NCI-H2107 (cell line): Measurements from ENCODE around the gene MPG.

Experiments
- DNase-seq: peaks from one replicate; lab custom pipeline; 2025; lab: John Stamatoyannopoulos, UW

The MPG gene

DNA sequence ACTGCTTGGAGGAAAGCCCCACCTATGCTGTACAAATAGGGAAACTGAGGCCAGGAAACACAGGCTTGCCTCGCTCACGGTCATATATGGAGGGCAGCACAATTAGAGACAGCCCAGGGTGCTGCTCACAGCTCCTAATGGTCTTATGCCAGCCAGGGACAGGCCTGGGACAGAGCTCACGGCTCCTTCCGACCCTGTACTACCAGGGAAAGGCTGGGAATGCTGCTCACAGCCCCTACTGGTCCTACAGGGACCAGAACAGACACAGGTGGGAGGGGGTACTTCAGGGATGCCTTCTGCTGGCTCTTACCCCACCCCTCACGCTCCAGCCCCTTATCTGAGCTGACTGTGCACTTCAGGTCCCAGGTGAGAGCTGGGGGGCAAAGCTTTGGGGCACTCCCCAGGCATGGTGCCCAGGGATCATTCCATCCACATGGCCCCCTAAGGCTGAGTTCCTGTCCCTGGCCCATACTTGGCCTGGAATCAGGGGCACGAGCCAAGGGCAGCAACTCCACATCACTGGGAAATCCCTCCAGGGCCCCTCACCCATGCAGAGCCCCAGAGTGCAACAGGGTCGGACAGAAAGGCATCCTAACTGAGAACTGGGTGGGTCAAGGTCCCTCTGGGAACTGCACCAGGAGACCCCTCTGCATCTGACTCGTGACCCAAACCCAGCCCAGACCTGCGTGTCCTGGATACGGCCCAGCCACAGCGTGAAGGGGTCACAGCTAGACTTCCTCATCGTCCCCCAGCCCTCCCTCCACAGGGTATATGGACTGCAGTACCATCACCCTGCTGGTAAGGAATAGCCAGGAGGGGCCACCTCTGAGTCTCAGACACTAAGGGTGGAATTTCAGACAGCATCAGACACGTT, 11.5 kb upstream of the MPG start:
- no peak for DNase-seq

DNA sequence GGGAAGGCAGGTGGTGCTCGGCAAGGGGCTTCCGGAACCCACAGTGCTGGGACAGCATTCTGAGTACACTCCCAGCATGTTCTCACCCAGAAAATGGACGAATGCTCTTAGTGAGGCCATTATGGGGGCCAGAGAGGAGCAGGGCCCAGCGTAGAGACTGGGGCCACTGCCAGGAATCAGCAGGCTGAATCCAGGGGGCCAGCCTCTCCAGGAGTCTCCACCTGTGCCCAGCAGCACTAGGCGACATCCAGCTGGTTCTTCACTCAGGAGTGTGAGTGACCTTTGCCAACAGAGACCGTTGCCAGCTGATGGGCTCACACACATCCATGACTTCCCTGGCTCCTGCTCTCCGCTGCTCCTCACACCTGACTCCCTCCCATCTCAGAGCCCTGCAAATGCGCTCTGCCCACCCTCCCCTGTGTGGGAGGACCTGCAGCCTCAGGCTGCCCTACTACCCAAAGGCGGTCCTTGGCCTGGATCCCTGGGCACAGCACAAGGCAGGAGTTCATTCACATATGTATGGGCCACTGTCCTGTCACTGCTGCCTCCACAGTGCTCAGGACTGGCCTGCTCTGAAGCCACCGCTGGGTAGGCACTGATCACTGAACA, 10.7 kb upstream of the MPG start:
- DNase-seq, result no peak

DNA sequence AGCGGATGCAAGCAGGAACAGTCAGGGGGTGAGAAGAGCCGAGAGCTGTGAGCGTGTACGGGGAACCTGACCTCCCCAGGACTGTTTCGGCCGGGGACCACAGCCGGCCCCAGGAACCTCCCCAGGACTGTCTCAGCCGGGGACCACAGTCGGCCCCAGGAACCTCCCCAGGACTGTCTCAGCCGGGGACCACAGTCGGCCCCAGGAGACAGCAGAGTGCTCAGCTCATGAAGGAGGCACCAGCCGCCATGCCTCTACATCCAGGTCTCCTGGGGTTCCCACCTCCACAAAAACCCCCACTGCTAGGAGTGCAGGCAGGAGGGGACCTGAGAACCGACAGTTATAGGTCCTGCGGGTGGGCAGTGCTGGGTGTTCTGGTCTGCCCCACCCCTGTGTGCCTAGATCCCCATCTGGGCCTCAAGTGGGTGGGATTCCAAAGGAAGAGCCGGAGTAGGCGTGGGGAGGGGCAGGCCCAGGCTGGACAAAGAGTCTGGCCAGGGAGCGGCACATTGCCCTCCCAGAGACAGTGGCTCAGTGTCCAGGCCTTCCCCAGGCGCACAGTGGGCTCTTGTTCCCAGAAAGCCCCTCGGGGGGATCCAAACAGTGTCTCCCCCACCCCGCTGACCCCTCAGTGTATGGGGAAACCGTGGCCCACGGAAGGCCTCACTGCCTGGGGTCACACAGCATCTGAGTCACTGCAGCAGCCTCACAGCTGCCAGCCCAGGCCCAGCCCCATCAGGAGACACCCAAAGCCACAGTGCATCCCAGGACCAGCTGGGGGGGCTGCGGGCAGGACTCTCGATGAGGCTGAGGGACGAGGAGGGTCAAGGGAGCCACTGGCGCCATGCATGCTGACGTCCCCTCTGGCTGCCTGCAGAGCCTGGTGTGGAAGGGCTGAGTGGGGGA, 9.9 kb upstream of the MPG start:
- no peak for DNase-seq

DNA sequence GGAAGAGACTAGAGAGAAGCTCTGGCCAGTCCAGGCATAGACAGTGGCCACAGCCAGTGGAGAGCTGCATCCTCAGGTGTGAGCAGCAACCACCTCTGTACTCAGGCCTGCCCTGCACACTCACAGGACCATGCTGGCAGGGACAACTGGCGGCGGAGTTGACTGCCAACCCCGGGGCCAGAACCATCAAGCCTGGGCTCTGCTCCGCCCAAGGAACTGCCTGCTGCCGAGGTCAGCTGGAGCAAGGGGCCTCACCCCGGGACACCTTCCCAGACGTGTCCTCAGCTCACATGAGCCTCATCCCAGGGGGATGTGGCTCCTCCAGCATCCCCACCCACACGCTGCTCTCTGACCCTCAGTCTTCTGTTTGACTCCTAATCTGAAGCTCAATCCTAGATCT, 8.8 kb upstream of the MPG start:
- no peak for DNase-seq

DNA sequence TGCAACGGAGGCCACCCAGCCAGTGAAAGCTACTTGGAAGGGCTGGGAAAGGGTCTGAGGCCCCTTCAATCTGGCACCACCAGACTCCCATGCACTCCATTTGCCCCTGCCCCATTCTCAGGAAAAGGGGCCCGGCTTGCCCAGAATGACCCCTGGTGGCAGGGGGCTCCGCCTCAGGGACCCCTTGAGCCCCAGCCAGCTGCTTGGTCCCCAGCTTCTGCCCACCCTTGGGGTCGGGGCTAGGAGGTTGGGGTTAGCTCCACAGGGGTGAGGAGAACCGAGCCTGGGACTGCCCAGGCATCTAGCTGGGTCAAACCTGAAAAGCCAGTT, 6.8 kb upstream of the MPG start:
- no peak for DNase-seq

DNA sequence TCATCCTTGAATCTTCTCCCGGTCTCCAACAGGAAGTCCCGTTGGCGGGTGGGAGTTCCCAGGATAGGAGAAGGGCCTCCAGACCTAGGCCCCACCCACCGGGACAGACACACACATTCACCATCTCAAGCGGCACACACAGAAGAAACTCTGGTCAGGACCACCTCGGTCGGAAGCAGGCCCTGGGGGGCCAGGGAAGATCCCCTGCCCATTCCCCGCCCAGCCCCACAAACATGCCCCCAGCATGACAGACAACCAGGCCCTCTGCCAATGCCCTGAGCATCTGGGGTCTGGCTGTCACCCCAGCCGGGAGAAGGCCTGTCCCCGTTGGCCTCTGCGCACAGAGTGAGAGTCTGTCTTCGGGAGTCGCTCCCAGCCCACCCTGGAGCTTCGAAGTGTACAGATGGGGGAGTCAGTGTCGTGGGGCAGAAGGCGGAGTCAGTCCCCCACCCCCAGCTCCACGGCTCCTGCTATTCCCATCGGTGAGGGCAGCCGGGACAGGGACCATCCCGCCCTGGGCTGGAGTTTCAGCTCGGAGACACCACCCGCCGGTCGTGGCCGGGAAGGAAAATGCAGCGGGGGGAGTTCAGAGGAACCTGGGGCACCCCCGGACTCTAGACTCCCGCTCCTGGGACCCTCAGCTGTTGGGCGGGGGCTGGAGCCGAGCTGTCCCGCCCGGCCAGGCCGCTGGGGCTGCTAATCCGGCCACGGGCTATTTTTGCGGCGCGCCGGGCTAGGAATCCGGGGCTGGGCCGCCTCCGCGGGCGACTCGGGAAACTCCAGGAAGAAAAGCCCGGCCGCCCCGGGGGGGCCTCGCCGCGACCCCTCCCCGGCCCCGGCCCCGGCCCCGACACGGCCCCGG, 6.3 kb upstream of the MPG start:
- no peak for DNase-seq

DNA sequence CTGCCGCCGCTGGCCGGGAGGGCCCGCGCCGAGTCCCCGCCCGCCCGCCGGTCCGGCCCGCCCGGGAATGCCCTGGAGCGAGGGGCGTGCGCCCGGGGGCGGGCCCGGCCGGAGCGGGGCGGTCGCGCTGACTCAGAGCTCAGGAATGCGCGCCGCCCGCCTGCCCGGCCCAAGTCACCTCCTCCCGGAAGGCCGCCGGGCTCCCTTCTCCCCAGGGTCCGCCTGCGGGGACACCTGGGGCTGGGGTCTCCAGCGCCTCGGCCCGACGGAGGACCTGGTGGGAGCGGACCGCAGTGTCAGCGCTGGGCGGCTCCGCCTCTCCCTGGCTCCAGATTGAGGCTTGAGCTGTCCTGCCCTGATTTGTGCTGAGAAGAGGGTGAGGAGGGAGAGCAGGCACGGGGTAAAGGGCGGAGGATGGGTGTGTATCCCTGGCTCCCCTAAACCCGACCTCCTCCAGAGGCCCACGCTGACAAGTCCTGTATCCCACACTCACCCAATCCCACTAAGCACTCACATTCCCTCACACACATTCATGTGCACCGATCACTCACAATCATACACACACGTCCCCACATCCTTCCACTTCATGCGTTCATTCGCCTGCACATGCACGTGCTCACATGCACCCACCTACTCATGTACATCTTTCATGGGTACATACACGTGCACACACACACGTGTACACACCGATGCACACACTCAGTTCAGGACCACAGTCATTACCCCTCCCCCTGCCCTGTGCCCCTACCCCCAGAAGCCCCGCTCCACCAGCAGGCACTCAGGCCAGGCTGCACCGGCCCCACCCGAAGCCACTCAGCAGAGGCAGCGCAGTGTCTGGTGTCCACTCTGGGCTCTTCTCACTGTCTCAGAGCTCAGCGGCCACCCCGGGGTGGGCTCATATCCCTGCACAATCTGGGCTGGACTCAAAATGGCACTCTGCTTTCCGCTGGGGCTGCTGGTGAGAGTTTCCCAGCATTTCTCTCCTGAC, 5.2 kb upstream of the MPG start, which contains the start of gene RHBDF1:
RHBDF1 (minus strand) TSS at position 71 of the 988 bp plus-strand sequence. CDS start 7,616 bp downstream, outside the sequence.
- no peak for DNase-seq

DNA sequence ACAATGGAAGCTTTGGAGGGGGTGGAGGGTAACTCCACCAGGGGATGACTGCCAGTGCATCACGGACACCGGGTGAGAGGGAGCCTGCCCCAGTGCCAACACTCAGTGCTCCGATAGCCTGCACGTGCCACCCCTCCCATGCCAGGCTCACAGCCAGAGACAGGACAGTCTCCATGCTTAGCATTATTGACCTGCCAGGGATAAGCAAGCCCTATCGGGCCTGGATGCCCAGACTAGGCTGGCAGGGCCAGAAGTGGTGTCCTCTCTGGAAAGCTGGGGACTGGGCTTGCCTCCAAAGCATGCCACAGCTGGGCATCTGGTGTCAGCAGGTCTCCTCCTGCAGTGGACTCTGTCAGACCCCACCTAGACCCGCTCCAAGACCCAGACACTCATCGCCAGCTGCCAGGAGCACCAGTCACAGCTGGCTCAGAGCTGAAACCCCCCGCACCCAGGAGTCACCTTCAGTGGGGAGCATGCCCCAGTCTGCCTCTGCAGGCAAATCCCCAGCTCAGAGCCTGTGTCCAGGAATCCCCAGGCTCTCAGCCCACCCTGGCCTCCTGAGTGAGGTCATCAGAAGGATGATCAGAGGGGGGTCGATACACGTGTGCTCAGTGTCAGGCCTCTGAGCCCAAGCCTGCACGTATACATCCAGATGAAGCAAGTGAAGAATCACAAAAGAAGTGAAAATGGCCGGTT, 3.8 kb upstream of the MPG start:
- no peak for DNase-seq

DNA sequence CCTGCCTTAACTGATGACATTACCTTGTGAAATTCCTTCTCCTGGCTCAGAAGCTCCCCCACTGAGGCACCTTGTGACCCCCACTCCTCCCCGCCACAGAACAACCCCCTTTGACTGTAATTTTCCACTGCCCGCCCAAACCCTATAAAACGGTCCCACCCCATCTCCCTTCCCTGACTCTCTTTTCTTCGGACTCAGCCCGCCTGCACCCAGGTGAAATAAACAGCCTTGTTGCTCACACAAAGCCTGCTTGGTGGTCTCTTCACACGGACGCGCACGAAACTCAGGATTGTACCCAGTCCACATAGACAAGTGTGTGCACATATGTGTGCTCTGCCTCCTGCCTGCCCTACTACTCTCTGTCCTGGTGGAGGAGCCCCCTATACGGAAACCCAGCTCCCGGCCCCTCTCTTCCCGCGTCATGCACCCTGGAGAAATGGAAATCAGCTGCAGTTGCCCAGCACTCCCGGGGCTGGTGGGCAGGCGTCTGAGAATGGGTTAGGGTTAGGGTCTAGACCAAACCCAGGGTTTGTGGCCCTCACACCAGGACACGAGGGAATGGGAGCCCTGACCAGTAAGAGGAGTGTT, 3.2 kb upstream of the MPG start:
- no peak for DNase-seq

DNA sequence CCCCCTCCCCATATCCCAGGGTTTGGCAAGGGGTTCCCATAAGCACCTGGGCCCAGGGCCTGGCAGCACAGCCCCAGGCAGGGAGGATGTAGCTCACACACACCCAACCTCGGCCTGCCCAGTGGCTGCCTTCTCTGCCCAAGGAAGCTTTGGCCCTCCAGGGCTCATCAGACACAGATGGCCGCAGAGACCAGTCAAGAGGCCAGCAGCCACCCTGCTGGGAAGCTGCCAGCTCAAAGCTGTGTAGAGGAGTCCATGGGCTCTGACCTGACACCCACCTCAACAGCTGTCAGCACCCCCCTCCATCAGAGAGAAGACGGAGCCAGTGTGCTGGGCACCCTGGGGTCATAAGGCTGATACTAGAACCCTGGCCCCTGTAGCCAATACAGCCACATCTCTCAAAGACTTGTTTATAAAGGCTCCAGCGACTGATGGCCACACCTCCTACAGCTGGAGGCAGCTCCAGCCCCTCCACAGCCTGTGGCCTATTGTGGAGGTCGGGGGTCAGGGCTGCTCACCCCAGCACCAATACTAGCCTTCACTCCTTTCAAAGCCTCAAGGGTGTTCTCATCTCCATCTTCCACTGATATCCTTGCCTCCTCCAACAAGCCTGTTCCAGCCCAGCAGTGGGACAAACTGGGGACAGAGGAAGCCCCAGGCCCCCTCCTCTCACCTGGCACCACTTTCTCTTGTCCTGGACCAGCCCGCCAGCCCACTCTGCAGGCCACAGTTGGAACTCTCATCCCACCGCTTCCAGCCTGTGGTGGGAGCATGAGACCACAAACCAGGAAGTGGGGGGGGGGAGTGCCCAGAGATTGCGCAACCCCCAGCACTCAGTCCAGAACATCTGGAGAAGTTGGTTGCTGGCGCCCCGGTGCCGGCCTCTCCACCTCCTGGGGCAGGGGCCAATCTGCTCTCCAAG, 2.2 kb upstream of the MPG start:
- DNase-seq, result no peak

DNA sequence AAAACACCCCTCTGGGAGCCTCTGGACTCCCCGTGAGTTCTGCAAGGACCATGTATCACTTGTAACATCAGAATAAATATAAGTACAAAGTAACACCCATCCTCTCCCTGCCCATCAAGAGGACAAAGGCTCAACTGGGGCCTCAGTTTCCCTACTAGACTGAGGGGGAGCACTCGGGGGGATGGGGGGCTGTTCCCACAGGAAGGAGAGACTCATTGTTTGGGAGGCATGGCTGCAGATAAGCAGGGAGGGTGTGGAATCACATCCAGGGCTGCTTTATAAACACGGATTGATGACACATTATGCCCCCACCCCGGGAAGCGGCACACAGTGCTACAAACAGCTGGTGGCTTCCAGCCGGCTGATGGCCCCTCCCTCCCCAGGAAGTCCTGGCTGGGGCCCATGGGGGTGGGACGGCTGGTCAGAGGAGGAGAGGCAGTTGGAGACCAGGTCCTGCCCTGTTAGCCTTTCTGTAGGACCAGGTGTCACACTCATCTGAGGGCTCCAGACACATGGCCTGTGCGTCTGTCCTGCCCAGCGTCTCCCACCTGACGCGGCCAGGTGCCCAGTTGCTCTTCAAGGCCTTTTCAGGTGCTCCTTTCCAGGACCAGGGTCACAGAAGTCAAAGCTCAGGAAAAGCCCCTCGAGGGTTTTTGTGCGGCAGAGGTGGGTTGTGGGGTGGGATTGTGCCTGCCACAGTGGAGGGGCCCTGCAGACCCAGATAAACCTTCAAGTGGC, 1.3 kb upstream of the MPG start:
- DNase-seq, result no peak

DNA sequence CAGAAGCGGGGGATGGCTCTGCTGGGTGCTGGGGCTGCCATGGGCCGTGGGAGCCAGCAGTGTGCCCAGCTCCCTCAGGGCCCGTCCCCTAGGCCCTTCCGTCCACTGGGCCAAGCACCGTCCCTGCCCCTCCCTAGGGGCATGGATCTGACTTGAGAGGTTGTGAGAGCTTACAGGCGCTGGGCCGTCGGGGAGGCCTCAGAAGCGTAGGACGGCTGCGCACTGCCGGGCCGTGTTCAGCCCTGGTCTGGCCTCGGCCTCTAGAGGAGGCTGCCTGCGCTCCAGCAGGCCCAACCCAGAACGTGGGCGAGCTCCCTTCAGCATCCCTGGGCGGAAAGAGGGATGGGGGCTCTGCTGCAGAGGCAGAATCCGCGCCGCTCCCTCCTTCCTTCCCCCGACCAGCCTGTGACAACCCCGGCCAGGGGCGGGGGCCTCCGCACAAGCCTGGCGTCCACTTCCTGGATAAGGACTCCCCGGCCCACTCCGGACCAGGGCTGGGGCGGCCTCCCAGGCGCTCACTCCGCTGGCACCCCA, 685 bp upstream of the MPG start:
- no peak for DNase-seq

DNA sequence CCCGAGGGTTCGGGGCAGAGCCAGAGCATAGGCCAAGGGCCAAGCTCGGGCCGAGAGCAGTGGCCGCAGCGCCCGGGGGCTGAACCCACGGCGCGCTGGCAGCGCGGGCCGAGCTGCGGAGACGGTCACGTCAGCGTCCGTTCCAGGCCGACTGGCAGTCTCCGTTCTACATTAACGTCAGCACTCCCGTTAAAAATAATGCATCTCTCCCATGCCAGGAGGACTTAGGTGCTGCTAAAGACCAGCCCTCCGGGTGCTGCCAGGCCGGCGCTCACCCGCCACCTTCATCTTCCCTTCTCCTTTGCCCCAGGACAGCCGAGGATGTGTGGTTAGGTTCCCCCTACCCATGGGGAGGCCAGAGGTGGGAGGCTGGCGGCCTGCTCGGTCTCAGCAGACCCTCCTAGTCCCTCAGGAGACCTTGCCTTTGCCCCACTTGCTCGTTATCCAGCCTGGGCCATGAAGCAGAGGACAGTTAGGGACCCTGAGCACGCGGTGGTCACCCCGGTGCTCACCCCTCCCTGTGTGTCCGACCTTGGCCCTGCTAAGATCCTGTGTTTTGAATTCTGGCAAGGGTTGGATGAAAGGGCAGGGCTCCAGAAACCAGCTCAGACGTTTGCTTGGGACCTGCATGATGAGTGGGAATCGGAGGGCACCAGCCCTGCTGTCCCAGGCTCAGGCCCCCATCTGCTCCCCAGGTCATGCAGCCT, 572 bp downstream of the MPG start:
- DNase-seq, result no peak

DNA sequence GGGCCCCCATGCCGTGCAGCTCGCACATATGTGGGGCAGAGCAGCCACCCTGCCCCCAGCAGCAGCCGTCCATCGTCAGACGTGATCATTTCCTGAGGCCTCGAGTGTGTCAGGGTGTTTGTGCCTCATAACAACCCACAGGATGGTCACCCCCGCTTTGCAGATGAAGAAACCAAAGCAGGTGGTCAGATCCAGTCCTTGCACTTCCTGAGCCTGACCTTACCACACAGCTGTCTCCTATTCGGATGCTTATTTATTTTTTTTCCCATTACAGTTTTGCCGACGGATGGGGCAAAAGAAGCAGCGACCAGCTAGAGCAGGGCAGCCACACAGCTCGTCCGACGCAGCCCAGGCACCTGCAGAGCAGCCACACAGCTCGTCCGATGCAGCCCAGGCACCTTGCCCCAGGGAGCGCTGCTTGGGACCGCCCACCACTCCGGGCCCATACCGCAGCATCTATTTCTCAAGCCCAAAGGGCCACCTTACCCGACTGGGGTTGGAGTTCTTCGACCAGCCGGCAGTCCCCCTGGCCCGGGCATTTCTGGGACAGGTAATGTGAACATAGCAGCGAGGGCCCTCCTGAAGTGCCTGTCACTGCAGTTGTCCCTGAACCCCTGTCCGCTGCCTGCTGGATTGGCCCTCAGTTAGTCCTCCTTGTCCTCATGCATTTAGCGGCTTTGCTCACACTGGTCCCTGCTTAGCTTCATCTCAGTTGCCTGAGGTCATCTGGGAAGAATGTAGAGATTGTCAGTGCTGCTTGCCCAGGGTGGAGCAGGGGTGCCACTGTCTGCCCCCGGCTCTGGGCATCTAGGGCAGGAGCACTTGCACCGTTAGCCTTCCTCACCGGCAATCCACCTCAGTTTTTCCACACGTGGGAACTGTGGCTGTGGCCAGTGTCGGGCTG, 1.4 kb downstream of the MPG start:
- DNase-seq, result no peak

DNA sequence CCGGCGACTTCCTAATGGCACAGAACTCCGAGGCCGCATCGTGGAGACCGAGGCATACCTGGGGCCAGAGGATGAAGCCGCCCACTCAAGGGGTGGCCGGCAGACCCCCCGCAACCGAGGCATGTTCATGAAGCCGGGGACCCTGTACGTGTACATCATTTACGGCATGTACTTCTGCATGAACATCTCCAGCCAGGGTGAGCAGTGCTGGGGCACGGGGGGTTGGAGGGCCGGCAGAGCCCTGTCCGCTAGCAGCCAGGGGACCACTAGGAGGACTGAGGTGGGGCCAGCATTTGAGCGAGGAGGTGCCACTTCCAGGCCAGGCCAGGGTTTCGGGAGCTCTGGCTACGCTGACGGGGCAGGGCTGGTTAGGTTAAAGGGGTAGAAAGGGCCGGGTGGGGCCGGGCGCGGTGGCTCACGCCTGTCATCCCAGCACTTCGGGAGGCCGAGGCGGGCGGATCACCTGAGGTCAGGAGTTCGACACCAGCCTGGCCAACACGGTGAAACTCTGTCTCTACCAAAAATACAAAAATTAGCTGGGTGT, 5.1 kb downstream of the MPG start:
- no peak for DNase-seq
